Trophoblast cell (in vitro differentiated cells and primary cell): ENCODE results near the gene KCNQ1.
"Not testable (repeated sequence)": the region's sequence is repeated elsewhere in the genome, so short reads cannot be mapped to it uniquely, and the experiment has no call there.

Experiments used
- DNase-seq, 2 donors: peaks; one replicate each; pipeline ENCODE4 v3.0.0-alpha.2; 2016
- H2AFZ ChIP-seq: 2 replicates; pipeline ENCODE4 v1.6.1; 2013; ENCODE audit warnings: low read length, moderate library complexity, mild to moderate bottlenecking; ENCODE audit not compliant: insufficient read depth, poor library complexity
- H2AK5ac ChIP-seq: 2 replicates; pipeline ENCODE4 v1.6.1; 2013; ENCODE audit warnings: mild to moderate bottlenecking, low read length
- H2BK120ac ChIP-seq: 2 replicates; pipeline ENCODE4 v1.6.1; 2013; ENCODE audit warnings: low read length, mild to moderate bottlenecking, moderate library complexity; ENCODE audit not compliant: insufficient read depth, poor library complexity
- H2BK12ac ChIP-seq: 2 replicates; pipeline ENCODE4 v1.6.1; 2013; ENCODE audit warnings: mild to moderate bottlenecking, low read length, moderate library complexity
- H2BK5ac ChIP-seq: 2 replicates; pipeline ENCODE4 v1.6.1; 2013; ENCODE audit warnings: low read length, low read depth, moderate library complexity, mild to moderate bottlenecking; ENCODE audit not compliant: poor library complexity
- H3K14ac ChIP-seq: 2 replicates; pipeline ENCODE4 v1.6.1; 2013; ENCODE audit warnings: mild to moderate bottlenecking, low read length
- H3K18ac ChIP-seq: 2 replicates; pipeline ENCODE4 v1.6.1; 2013; ENCODE audit warnings: mild to moderate bottlenecking, low read length
- H3K23ac ChIP-seq: 2 replicates; pipeline ENCODE4 v1.6.1; 2013; ENCODE audit warnings: low read length
- H3K27ac ChIP-seq: 2 replicates; pipeline ENCODE4 v1.5.1; 2013; ENCODE audit warnings: low read depth, mild to moderate bottlenecking, inconsistent platforms, low read length, moderate library complexity
- H3K27me3 ChIP-seq: 2 replicates; pipeline ENCODE4 v1.6.1; 2013; ENCODE audit warnings: inconsistent platforms, mild to moderate bottlenecking, low read length, moderate library complexity; ENCODE audit not compliant: insufficient read depth
- H3K36me3 ChIP-seq, 2 experiments: 1 replicate in 1 of 2; 2 replicates in 1 of 2; pipeline ENCODE4 v1.6.1; 2013; ENCODE audit warnings: low read length in 2 of 2, mild to moderate bottlenecking in 2 of 2, moderate library complexity in 1 of 2; ENCODE audit not compliant: insufficient read depth in 2 of 2, control insufficient read depth in 1 of 2
- H3K4ac ChIP-seq: 2 replicates; pipeline ENCODE4 v1.6.1; 2013; ENCODE audit warnings: low read depth, mild to moderate bottlenecking, low read length, moderate library complexity
- H3K4me1 ChIP-seq, 2 experiments: 1 replicate in 1 of 2; 2 replicates in 1 of 2; pipeline ENCODE4 v1.6.1; 2013; ENCODE audit warnings: low read length in 2 of 2, mild to moderate bottlenecking in 2 of 2, moderate library complexity in 1 of 2; ENCODE audit not compliant: insufficient read depth in 2 of 2, control insufficient read depth in 1 of 2
- H3K4me2 ChIP-seq: 2 replicates; pipeline ENCODE4 v1.6.1; 2013; ENCODE audit warnings: inconsistent platforms, mild to moderate bottlenecking, low read length, moderate library complexity
- H3K4me3 ChIP-seq: 2 replicates; pipeline ENCODE4 v1.5.1; 2013; ENCODE audit warnings: mild to moderate bottlenecking, low read depth, low read length, inconsistent platforms
- H3K79me1 ChIP-seq: one replicate; pipeline ENCODE4 v1.6.1; 2013; ENCODE audit warnings: low read length
- H3K79me2 ChIP-seq: 2 replicates; pipeline ENCODE4 v1.6.1; 2013; ENCODE audit warnings: low read length, mild to moderate bottlenecking; ENCODE audit not compliant: control insufficient read depth, insufficient read depth, poor library complexity
- H3K9ac ChIP-seq: 2 replicates; pipeline ENCODE4 v1.6.1; 2013; ENCODE audit warnings: mild to moderate bottlenecking, low read length
- H3K9me3 ChIP-seq: 2 replicates; pipeline ENCODE4 v1.6.1; 2013; ENCODE audit warnings: low read depth, mild to moderate bottlenecking, control low read depth, inconsistent platforms, low read length; ENCODE audit not compliant: insufficient read depth
- H4K12ac ChIP-seq: 2 replicates; pipeline ENCODE4 v1.6.1; 2013; ENCODE audit warnings: low read depth, mild to moderate bottlenecking, low read length, moderate library complexity
- H4K8ac ChIP-seq: 2 replicates; pipeline ENCODE4 v1.6.1; 2013; ENCODE audit warnings: low read depth, mild to moderate bottlenecking, low read length, moderate library complexity
- H4K91ac ChIP-seq: one replicate; pipeline ENCODE4 v1.6.1; 2013; ENCODE audit warnings: low read depth, mild to moderate bottlenecking, low read length, moderate library complexity
- WGBS: extraction: QIAGEN DNeasy Blood & Tissue Kit; methylation state at CpG from one replicate; pipeline ENCODE4 v1.1.7; 2013; ENCODE audit warnings: missing lambda C conversion rate; ENCODE audit not compliant: insufficient read length, insufficient coverage; ENCODE audit errors: extremely low coverage; 5-methylcytosine and 5-hydroxymethylcytosine counted together

The KCNQ1 gene

GRCh38 chr11:2475136-2475918, 30.5 kb downstream of the KCNQ1 start:
- Histone ChIP-seq H3K27me3 (no peaks in the 10 kb centered on the region), H3K79me2 (no peaks in the 10 kb centered on the region), H2BK120ac (no peak overlapping the region), H3K79me1 (no peaks in the 10 kb centered on the region), H3K23ac (no peak overlapping the region), H3K9me3 (peaks cover 12% of the 10 kb centered on the region), H4K91ac (no peak overlapping the region), H3K27ac (no peak overlapping the region), H3K4me1 (no peaks in the 10 kb centered on the region), H2AFZ (no peak overlapping the region), H2AK5ac (no peak overlapping the region), H2BK5ac (no peak overlapping the region), H3K9ac (no peak overlapping the region), H3K4me2 (no peak overlapping the region), H3K36me3 (no peaks in the 10 kb centered on the region), H3K18ac (no peak overlapping the region), H3K4ac (no peak overlapping the region), H3K4me3 (no peak overlapping the region), H4K8ac (no peak overlapping the region), H3K14ac (no peak overlapping the region), H4K12ac (no peak overlapping the region), H2BK12ac (no peak overlapping the region)
- WGBS: no CpG with 5 or more reads among the region's 17 CpGs
- DNase-seq: peak in 1 of 2 donors; percentile 12

GRCh38 chr11:2477254-2477653, 32.4 kb downstream of the KCNQ1 start:
- Histone ChIP-seq H3K36me3 (no peaks in the 10 kb centered on the region), H3K23ac (no peak overlapping the region), H4K12ac (no peak overlapping the region), H3K4me1 (no peaks in the 10 kb centered on the region), H3K27me3 (no peaks in the 10 kb centered on the region), H3K9me3 (peaks cover 9% of the 10 kb centered on the region), H4K91ac (no peak overlapping the region), H3K79me1 (no peaks in the 10 kb centered on the region), H2BK120ac (no peak overlapping the region), H3K18ac (no peak overlapping the region), H3K14ac (no peak overlapping the region), H2AK5ac (no peak overlapping the region), H2BK5ac (no peak overlapping the region), H2AFZ (no peak overlapping the region), H2BK12ac (no peak overlapping the region), H3K27ac (no peak overlapping the region), H3K9ac (no peak overlapping the region), H3K4me3 (no peak overlapping the region), H3K4ac (no peak overlapping the region), H3K4me2 (no peak overlapping the region), H4K8ac (no peak overlapping the region), H3K79me2 (no peaks in the 10 kb centered on the region)
- no peak for DNase-seq
- WGBS: no CpG with 5 or more reads among the region's 3 CpGs

- H2BK12ac ChIP-seq: no peak overlapping the region
- H3K27me3 ChIP-seq: no peaks in the 10 kb centered on the region
- no peak overlapping the region for H4K91ac ChIP-seq
- peaks cover 13% of the 10 kb centered on the region for H3K9me3 ChIP-seq
- H3K4me2 ChIP-seq: no peak overlapping the region
- H3K36me3 ChIP-seq: no peaks in the 10 kb centered on the region
- H2AFZ ChIP-seq: no peak overlapping the region
- H3K4me1 ChIP-seq: no peaks in the 10 kb centered on the region
- no peak overlapping the region for H2BK5ac ChIP-seq
- H2AK5ac ChIP-seq: no peak overlapping the region
- no peaks in the 10 kb centered on the region for H3K79me2 ChIP-seq
- WGBS: no CpG with 5 or more reads among the region's 8 CpGs
- no peaks in the 10 kb centered on the region for H3K79me1 ChIP-seq
- no peak overlapping the region for H4K8ac ChIP-seq
- H3K4ac ChIP-seq: no peak overlapping the region
- no peak overlapping the region for H2BK120ac ChIP-seq
- H4K12ac ChIP-seq: no peak overlapping the region
- H3K18ac ChIP-seq: no peak overlapping the region
- H3K27ac ChIP-seq: no peak overlapping the region
- no peak overlapping the region for H3K9ac ChIP-seq
- no peak overlapping the region for H3K23ac ChIP-seq
- H3K14ac ChIP-seq: no peak overlapping the region
- no peak overlapping the region for H3K4me3 ChIP-seq
- DNase-seq: no peak
Measured at GRCh38 chr11:2477936-2478335, 33.1 kb downstream of the KCNQ1 start.

GRCh38 chr11:2480067-2480873, 35.5 kb downstream of the KCNQ1 start:
- not testable (repeated sequence) for H3K4ac ChIP-seq, H3K9ac ChIP-seq, H3K14ac ChIP-seq, H3K4me2 ChIP-seq, H3K27me3 ChIP-seq, H4K12ac ChIP-seq, H3K79me2 ChIP-seq, H2AK5ac ChIP-seq, H2BK5ac ChIP-seq, H4K8ac ChIP-seq, H3K4me1 ChIP-seq, H3K27ac ChIP-seq, H3K36me3 ChIP-seq, H2AFZ ChIP-seq, H3K4me3 ChIP-seq, H3K18ac ChIP-seq, H3K23ac ChIP-seq, H3K79me1 ChIP-seq, DNase-seq, H2BK12ac ChIP-seq, H4K91ac ChIP-seq, H2BK120ac ChIP-seq
- no CpG with 5 or more reads among the region's 6 CpGs for WGBS
- peaks cover 16% of the 10 kb centered on the region for H3K9me3 ChIP-seq
